ENCODE data around the gene NFIA.

NFIA gene

GRCh38 chr1:61173118-61173517 lies 90.8 kb downstream of the NFIA start:
- no peak overlapping the region for H2AFZ ChIP-seq (ENCODE audit: insufficient read depth, low read length, poor library complexity)
- no peak overlapping the region for H2BK12ac ChIP-seq (ENCODE audit: low read length)
- H4K8ac ChIP-seq (ENCODE audit: low read depth, low read length): no peak overlapping the region
- no peak overlapping the region for H3K9ac ChIP-seq (ENCODE audit: low read length)
- H4K91ac ChIP-seq (ENCODE audit: low read depth, low read length): no peak overlapping the region
- no peak overlapping the region for H2BK120ac ChIP-seq (ENCODE audit: insufficient read depth, low read length, poor library complexity)
- no peaks in the 10 kb centered on the region for H3K27me3 ChIP-seq (ENCODE audit: insufficient read depth, low read length)
- no peak overlapping the region for H3K14ac ChIP-seq (ENCODE audit: low read length)
- H3K4me1 ChIP-seq (ENCODE audit: control insufficient read depth in 1 of 2, insufficient read depth in 2 of 2, low read length in 2 of 2): peaks cover 0 to 2% of the 10 kb centered on the region in 2 experiments
- H3K4me2 ChIP-seq (ENCODE audit: low read length): no peak overlapping the region
- H3K79me2 ChIP-seq (ENCODE audit: control insufficient read depth, insufficient read depth, low read length, poor library complexity): no peaks in the 10 kb centered on the region
- H3K79me1 ChIP-seq (ENCODE audit: low read length): no peaks in the 10 kb centered on the region
- H3K4me3 ChIP-seq (ENCODE audit: low read depth, low read length): no peak overlapping the region
- H3K9me3 ChIP-seq (ENCODE audit: insufficient read depth, low read depth, low read length): no peaks in the 10 kb centered on the region
- no peak for DNase-seq
- no peak overlapping the region for H2BK5ac ChIP-seq (ENCODE audit: low read depth, low read length, poor library complexity)
- H4K12ac ChIP-seq (ENCODE audit: low read depth, low read length): no peak overlapping the region
- no peak overlapping the region for H3K4ac ChIP-seq (ENCODE audit: low read depth, low read length)
- H3K23ac ChIP-seq (ENCODE audit: low read length): no peak overlapping the region
- WGBS (ENCODE audit: extremely low coverage, insufficient coverage, insufficient read length): no CpG with 5 or more reads among the region's 6 CpGs
- H2AK5ac ChIP-seq (ENCODE audit: low read length): no peak overlapping the region
- H3K18ac ChIP-seq (ENCODE audit: low read length): no peak overlapping the region
- H3K36me3 ChIP-seq (ENCODE audit: control insufficient read depth in 1 of 2, insufficient read depth in 2 of 2, low read length in 2 of 2): no peaks in the 10 kb centered on the region
- no peak overlapping the region for H3K27ac ChIP-seq (ENCODE audit: low read depth, low read length)

GRCh38 chr1:61174060-61174795 lies 91.9 kb downstream of the NFIA start:
- Histone ChIP-seq H2BK120ac (ENCODE audit: insufficient read depth, low read length, poor library complexity) (no peak overlapping the region), H4K91ac (ENCODE audit: low read depth, low read length) (no peak overlapping the region), H3K27me3 (ENCODE audit: insufficient read depth, low read length) (no peaks in the 10 kb centered on the region), H4K8ac (ENCODE audit: low read depth, low read length) (no peak overlapping the region), H2BK12ac (ENCODE audit: low read length) (no peak overlapping the region), H3K79me2 (ENCODE audit: control insufficient read depth, insufficient read depth, low read length, poor library complexity) (no peaks in the 10 kb centered on the region), H3K79me1 (ENCODE audit: low read length) (no peaks in the 10 kb centered on the region), H3K14ac (ENCODE audit: low read length) (no peak overlapping the region), H3K9ac (ENCODE audit: low read length) (no peak overlapping the region), H3K4ac (ENCODE audit: low read depth, low read length) (no peak overlapping the region), H3K18ac (ENCODE audit: low read length) (no peak overlapping the region), H4K12ac (ENCODE audit: low read depth, low read length) (no peak overlapping the region), H3K4me2 (ENCODE audit: low read length) (no peak overlapping the region), H2AFZ (ENCODE audit: insufficient read depth, low read length, poor library complexity) (no peak overlapping the region), H3K36me3 (ENCODE audit: control insufficient read depth in 1 of 2, insufficient read depth in 2 of 2, low read length in 2 of 2) (no peaks in the 10 kb centered on the region), H3K9me3 (ENCODE audit: insufficient read depth, low read depth, low read length) (no peaks in the 10 kb centered on the region), H2AK5ac (ENCODE audit: low read length) (no peak overlapping the region), H3K23ac (ENCODE audit: low read length) (no peak overlapping the region), H2BK5ac (ENCODE audit: low read depth, low read length, poor library complexity) (no peak overlapping the region), H3K4me3 (ENCODE audit: low read depth, low read length) (no peak overlapping the region), H3K4me1 (ENCODE audit: control insufficient read depth in 1 of 2, insufficient read depth in 2 of 2, low read length in 2 of 2) (peaks cover 0 to 2% of the 10 kb centered on the region in 2 experiments), H3K27ac (ENCODE audit: low read depth, low read length) (no peak overlapping the region)
- no peak for DNase-seq
- WGBS (ENCODE audit: extremely low coverage, insufficient coverage, insufficient read length): no CpG with 5 or more reads among the region's 5 CpGs

GRCh38 chr1:61175976-61176375 lies 93.6 kb downstream of the NFIA start:
- no peak overlapping the region for H4K12ac ChIP-seq (ENCODE audit: low read depth, low read length)
- no peaks in the 10 kb centered on the region for H3K79me2 ChIP-seq (ENCODE audit: control insufficient read depth, insufficient read depth, low read length, poor library complexity)
- H3K14ac ChIP-seq (ENCODE audit: low read length): no peak overlapping the region
- H3K4me1 ChIP-seq (ENCODE audit: control insufficient read depth in 1 of 2, insufficient read depth in 2 of 2, low read length in 2 of 2): no peaks in the 10 kb centered on the region
- no peak overlapping the region for H2AK5ac ChIP-seq (ENCODE audit: low read length)
- no peak overlapping the region for H4K8ac ChIP-seq (ENCODE audit: low read depth, low read length)
- H4K91ac ChIP-seq (ENCODE audit: low read depth, low read length): no peak overlapping the region
- H3K9me3 ChIP-seq (ENCODE audit: insufficient read depth, low read depth, low read length): no peaks in the 10 kb centered on the region
- no peak overlapping the region for H2BK12ac ChIP-seq (ENCODE audit: low read length)
- no CpG with 5 or more reads among the region's 6 CpGs for WGBS (ENCODE audit: extremely low coverage, insufficient coverage, insufficient read length)
- no peaks in the 10 kb centered on the region for H3K36me3 ChIP-seq (ENCODE audit: control insufficient read depth in 1 of 2, insufficient read depth in 2 of 2, low read length in 2 of 2)
- H3K18ac ChIP-seq (ENCODE audit: low read length): no peak overlapping the region
- H2BK5ac ChIP-seq (ENCODE audit: low read depth, low read length, poor library complexity): no peak overlapping the region
- H2AFZ ChIP-seq (ENCODE audit: insufficient read depth, low read length, poor library complexity): no peak overlapping the region
- no peaks in the 10 kb centered on the region for H3K27me3 ChIP-seq (ENCODE audit: insufficient read depth, low read length)
- no peaks in the 10 kb centered on the region for H3K79me1 ChIP-seq (ENCODE audit: low read length)
- no peak overlapping the region for H3K4ac ChIP-seq (ENCODE audit: low read depth, low read length)
- no peak overlapping the region for H3K27ac ChIP-seq (ENCODE audit: low read depth, low read length)
- H2BK120ac ChIP-seq (ENCODE audit: insufficient read depth, low read length, poor library complexity): no peak overlapping the region
- no peak overlapping the region for H3K9ac ChIP-seq (ENCODE audit: low read length)
- no peak overlapping the region for H3K4me3 ChIP-seq (ENCODE audit: low read depth, low read length)
- DNase-seq: no peak
- H3K4me2 ChIP-seq (ENCODE audit: low read length): no peak overlapping the region
- H3K23ac ChIP-seq (ENCODE audit: low read length): no peak overlapping the region

GRCh38 chr1:61181067-61182038 lies 99.0 kb downstream of the NFIA start:
- DNase-seq: no peak
- no peak overlapping the region for H3K9ac ChIP-seq (ENCODE audit: low read length)
- WGBS (ENCODE audit: extremely low coverage, insufficient coverage, insufficient read length): no CpG with 5 or more reads among the region's 1 CpG
- no peak overlapping the region for H3K4me3 ChIP-seq (ENCODE audit: low read depth, low read length)
- H2BK5ac ChIP-seq (ENCODE audit: low read depth, low read length, poor library complexity): no peak overlapping the region
- H3K4me1 ChIP-seq (ENCODE audit: control insufficient read depth in 1 of 2, insufficient read depth in 2 of 2, low read length in 2 of 2): no peaks in the 10 kb centered on the region
- no peaks in the 10 kb centered on the region for H3K79me1 ChIP-seq (ENCODE audit: low read length)
- H4K12ac ChIP-seq (ENCODE audit: low read depth, low read length): no peak overlapping the region
- no peak overlapping the region for H2BK120ac ChIP-seq (ENCODE audit: insufficient read depth, low read length, poor library complexity)
- no peak overlapping the region for H2AK5ac ChIP-seq (ENCODE audit: low read length)
- no peak overlapping the region for H3K14ac ChIP-seq (ENCODE audit: low read length)
- H2BK12ac ChIP-seq (ENCODE audit: low read length): no peak overlapping the region
- H3K4ac ChIP-seq (ENCODE audit: low read depth, low read length): no peak overlapping the region
- no peak overlapping the region for H4K91ac ChIP-seq (ENCODE audit: low read depth, low read length)
- no peak overlapping the region for H3K23ac ChIP-seq (ENCODE audit: low read length)
- H2AFZ ChIP-seq (ENCODE audit: insufficient read depth, low read length, poor library complexity): no peak overlapping the region
- no peak overlapping the region for H3K27ac ChIP-seq (ENCODE audit: low read depth, low read length)
- no peaks in the 10 kb centered on the region for H3K36me3 ChIP-seq (ENCODE audit: control insufficient read depth in 1 of 2, insufficient read depth in 2 of 2, low read length in 2 of 2)
- H3K18ac ChIP-seq (ENCODE audit: low read length): no peak overlapping the region
- H3K4me2 ChIP-seq (ENCODE audit: low read length): no peak overlapping the region
- H3K79me2 ChIP-seq (ENCODE audit: control insufficient read depth, insufficient read depth, low read length, poor library complexity): no peaks in the 10 kb centered on the region
- no peak overlapping the region for H4K8ac ChIP-seq (ENCODE audit: low read depth, low read length)
- H3K9me3 ChIP-seq (ENCODE audit: insufficient read depth, low read depth, low read length): no peaks in the 10 kb centered on the region
- no peaks in the 10 kb centered on the region for H3K27me3 ChIP-seq (ENCODE audit: insufficient read depth, low read length)

All from trophoblast cell (in vitro differentiated cells and primary cell).